IMR-90 (cell line): ENCODE measurements around the gene CALY. TPM values are rescaled to one million over a fixed set of nuclear protein-coding genes. Genes with fewer than 3 reads are reported as not detected.

Experiments used
- ATAC-seq: fragments of 200-7000 bp; cut with Tn5 transposase; 2 replicates; pipeline ENCODE4 v1.9.1; 2020; ENCODE audit warnings: low read depth, mild to moderate bottlenecking, moderate library complexity
- BruUV-seq: library from RNA; stranded (reverse); fragments of 400-500 nt; replicated peaks from 2 replicates; lab custom pipeline; 2021; lab: Mats Ljungman, UMichigan
- CTCF ChIA-PET: fragments of 300-600 bp; formaldehyde crosslinking; extraction: SDS; loops from one replicate; lab custom pipeline; 2021; ENCODE audit warnings: antibody characterized with exemption; lab: Yijun Ruan, JAX
- POLR2A ChIA-PET: fragments of 300-600 bp; sonication (Branson Sonifier 250); formaldehyde crosslinking; loops from one replicate; lab custom pipeline; 2022; ENCODE audit warnings: antibody characterized with exemption; ENCODE audit not compliant: unreplicated experiment; lab: Charles Lee
- DNase-seq: peaks from one replicate; pipeline ENCODE4 v3.0.0; 2013
- H2AFZ ChIP-seq: replicated peaks from 2 replicates; pipeline ENCODE3; 2013; ENCODE audit warnings: low read length, mild to moderate bottlenecking; ENCODE audit not compliant: poor library complexity
- H2AK5ac ChIP-seq: 2 replicates; pipeline ENCODE4 v1.6.1; 2013; ENCODE audit warnings: low read depth, low read length, inconsistent platforms
- H2AK9ac ChIP-seq: replicated peaks from 2 replicates; pipeline ENCODE3; 2013; ENCODE audit warnings: mild to moderate bottlenecking, low read depth, low read length, moderate library complexity; ENCODE audit not compliant: poor library complexity
- H2BK120ac ChIP-seq: 2 replicates; pipeline ENCODE4 v1.6.1; 2013; ENCODE audit warnings: low read depth, low read length, inconsistent platforms
- H2BK15ac ChIP-seq: 3 replicates; pipeline ENCODE4 v1.6.1; 2013; ENCODE audit warnings: low read depth, low read length, inconsistent platforms
- H2BK20ac ChIP-seq: 2 replicates; pipeline ENCODE4 v1.6.1; 2013; ENCODE audit warnings: low read depth, mild to moderate bottlenecking, inconsistent platforms, low read length, moderate library complexity
- H2BK5ac ChIP-seq: 2 replicates; pipeline ENCODE4 v1.6.1; 2013; ENCODE audit warnings: mild to moderate bottlenecking, low read depth, low read length, inconsistent platforms; ENCODE audit not compliant: poor library complexity, severe bottlenecking
- H3K14ac ChIP-seq: replicated peaks from 2 replicates; pipeline ENCODE4 v1.6.1; 2013; ENCODE audit warnings: low read depth, low read length, inconsistent platforms
- H3K18ac ChIP-seq: 2 replicates; pipeline ENCODE4 v1.6.1; 2013; ENCODE audit warnings: low read depth, low read length, control low read depth
- H3K23ac ChIP-seq: 2 replicates; pipeline ENCODE4 v1.6.1; 2013; ENCODE audit warnings: low read depth, low read length, inconsistent platforms
- H3K27ac ChIP-seq: 2 replicates; pipeline ENCODE4 v1.5.1; 2013; ENCODE audit warnings: mild to moderate bottlenecking, control low read depth, low read length; ENCODE audit not compliant: insufficient read depth
- H3K27me3 ChIP-seq: 2 replicates; pipeline ENCODE4 v1.6.1; 2013; ENCODE audit warnings: low read length; ENCODE audit not compliant: control insufficient read depth, insufficient read depth
- H3K36me3 ChIP-seq: 2 replicates; pipeline ENCODE4 v1.6.1; 2013; ENCODE audit warnings: low read length, mixed read lengths; ENCODE audit not compliant: control insufficient read depth, insufficient read depth
- H3K4ac ChIP-seq: 2 replicates; pipeline ENCODE4 v1.6.1; 2013; ENCODE audit warnings: low read depth, low read length, inconsistent platforms
- H3K4me1 ChIP-seq: 2 replicates; pipeline ENCODE4 v1.6.1; 2013; ENCODE audit warnings: low read length, mixed read lengths; ENCODE audit not compliant: control insufficient read depth, insufficient read depth
- H3K4me2 ChIP-seq: 2 replicates; pipeline ENCODE4 v1.6.1; 2013; ENCODE audit warnings: low read depth, mild to moderate bottlenecking, control low read depth, low read length, moderate library complexity
- H3K4me3 ChIP-seq: 2 replicates; pipeline ENCODE4 v1.5.1; 2013; ENCODE audit warnings: low read depth, mild to moderate bottlenecking, control low read depth, low read length, moderate library complexity; ENCODE audit not compliant: insufficient read depth
- H3K56ac ChIP-seq: 2 replicates; pipeline ENCODE4 v1.6.1; 2013; ENCODE audit warnings: low read length, inconsistent platforms; ENCODE audit not compliant: insufficient read depth; ENCODE audit errors: extremely low read depth
- H3K79me1 ChIP-seq, 2 experiments: 2 replicates each; pipeline ENCODE4 v1.6.1; 2013; ENCODE audit warnings: low read length in 2 of 2, inconsistent platforms in 1 of 2, low read depth in 1 of 2
- H3K9ac ChIP-seq: 2 replicates; pipeline ENCODE4 v1.6.1; 2013; ENCODE audit warnings: low read depth, low read length, control low read depth
- H3K9me1 ChIP-seq: 2 replicates; pipeline ENCODE4 v1.6.1; 2013; ENCODE audit warnings: low read length, inconsistent platforms; ENCODE audit not compliant: insufficient read depth
- H3K9me3 ChIP-seq: 2 replicates; pipeline ENCODE4 v1.6.1; 2013; ENCODE audit warnings: low read length; ENCODE audit not compliant: control insufficient read depth, insufficient read depth
- H4K20me1 ChIP-seq: 2 replicates; pipeline ENCODE4 v1.6.1; 2013; ENCODE audit warnings: low read length, inconsistent platforms; ENCODE audit not compliant: insufficient read depth
- H4K5ac ChIP-seq: 2 replicates; pipeline ENCODE4 v1.6.1; 2013; ENCODE audit warnings: mild to moderate bottlenecking, low read depth, low read length, control low read depth
- H4K8ac ChIP-seq, 2 experiments: 2 replicates each; pipeline ENCODE4 v1.6.1; 2013; ENCODE audit warnings: low read depth in 2 of 2, low read length in 2 of 2, control low read depth in 1 of 2, inconsistent platforms in 1 of 2
- H4K91ac ChIP-seq: 2 replicates; pipeline ENCODE4 v1.6.1; 2013; ENCODE audit warnings: low read depth, low read length, inconsistent platforms; ENCODE audit not compliant: insufficient read depth
- CHD1 ChIP-seq: IDR thresholded peaks from 2 replicates; pipeline ENCODE4 v1.6.1; 2012; ENCODE audit warnings: low read depth, low read length, improper control_type of control experiment
- WGBS, 2 experiments: methylation state at CpG; one replicate each; pipeline versions ENCODE4 v1.1.5 to v1.1.7; 2013; ENCODE audit warnings: missing lambda C conversion rate in 2 of 2; ENCODE audit not compliant: insufficient read length in 1 of 2; ENCODE audit errors: extremely low coverage in 2 of 2; 5-methylcytosine and 5-hydroxymethylcytosine counted together
- dilution Hi-C: fragments of 300-500 bp; cut with HindIII; formaldehyde crosslinking; loops from one replicate; pipeline ENCODE4 v1.14.3; 2018; ENCODE audit warnings: low sequenced_read_pairs; ENCODE audit not compliant: unreplicated experiment
- in situ Hi-C: fragments of 300-500 bp; cut with MboI; formaldehyde crosslinking; loops from 3 replicates; pipeline ENCODE4 v1.14.3; 2019; ENCODE audit warnings: low sequenced_read_pairs, inconsistent platforms, mixed read lengths
- intact Hi-C: fragments of 100-400 bp; cut with micrococcal nuclease; formaldehyde crosslinking; loops from 2 replicates; pipeline ENCODE4 v1.10.0; 2022
- polyA plus RNA-seq, 3 experiments: library from polyadenylated mRNA; depleted of rRNA; stranded (reverse); fragments of >200 nt; gene quantifications; 2 replicates each; pipeline ENCODE4 v1.2.3, GENCODE V29; 2012; ENCODE audit warnings: low replicate concordance in 1 of 3
- total RNA-seq: library from RNA; depleted of rRNA; stranded (reverse); fragments of >200 nt; gene quantifications from 2 replicates; pipeline ENCODE4 v1.2.3, GENCODE V29; 2012

The CALY gene
- total and polyA plus RNA-seq, 2 of the 4 experiments (the other 2 are of a cell fraction), result 0.34 TPM; not detected in 1

DNA sequence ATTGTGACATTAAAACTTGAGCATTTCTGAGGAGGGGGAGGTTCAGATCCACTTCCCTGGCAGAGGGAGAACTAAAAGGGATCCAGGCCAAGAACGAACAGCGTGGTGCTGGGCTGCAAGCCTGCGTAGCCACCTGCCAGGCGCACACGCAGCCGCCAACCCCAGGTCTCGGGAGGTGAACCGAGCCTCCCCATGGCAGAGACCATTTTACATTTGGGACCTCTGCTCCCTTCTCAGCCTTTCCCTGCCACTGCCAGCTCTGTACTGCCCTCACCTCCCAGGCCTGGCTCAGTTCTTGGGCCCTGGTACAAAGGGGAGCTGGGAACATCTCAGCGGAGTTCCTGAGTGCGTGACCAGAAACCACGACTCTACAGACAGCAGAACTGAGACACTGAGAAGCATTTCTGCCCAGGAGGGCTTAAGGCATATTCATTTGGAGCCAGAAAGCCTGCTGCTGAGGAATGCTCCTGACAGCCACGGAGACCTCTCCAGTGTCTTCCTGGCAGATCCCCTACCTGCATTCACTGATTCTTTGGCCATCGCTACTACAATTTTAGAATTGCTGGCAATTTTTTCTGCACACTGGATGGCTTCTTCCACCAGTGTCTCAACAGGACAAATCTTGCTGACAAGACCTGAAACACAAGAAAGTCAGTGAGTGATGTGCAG, 28.9 kb upstream of the CALY start:
- H3K4me3 ChIP-seq, result no peak overlapping the region
- H3K9me3 ChIP-seq, result no peaks in the 10 kb centered on the region
- ChIA-PET POLR2A (no interaction called here), CTCF (no interaction called here)
- ATAC-seq, result no peak
- no peak overlapping the region for H3K4ac ChIP-seq
- no peak overlapping the region for H3K4me2 ChIP-seq
- WGBS, 2 experiments, result 89% methylated on average over 13 of the region's 13 CpGs; no CpG with 5 or more reads in 1 of the 2 experiments
- H3K18ac ChIP-seq, result no peak overlapping the region
- no peak overlapping the region for H2BK20ac ChIP-seq
- intact Hi-C loops (no loop called here), in situ Hi-C loops (no loop called here), dilution Hi-C loops (no loop called here)
- no peaks in the 10 kb centered on the region for H3K79me1 ChIP-seq
- no peak overlapping the region for H4K8ac ChIP-seq
- no peaks in the 10 kb centered on the region for H3K4me1 ChIP-seq
- no TSS peak for BruUV-seq
- no peak overlapping the region for H4K91ac ChIP-seq
- H2AFZ ChIP-seq, result no peak overlapping the region
- H3K27ac ChIP-seq, result no peak overlapping the region
- H2BK5ac ChIP-seq, result no peak overlapping the region
- H3K9ac ChIP-seq, result no peak overlapping the region
- H4K20me1 ChIP-seq, result no peaks in the 10 kb centered on the region
- H3K27me3 ChIP-seq, result no peaks in the 10 kb centered on the region
- no peaks in the 10 kb centered on the region; the same call in 1 of the 2 replicates for H3K9me1 ChIP-seq
- no peak overlapping the region for H2AK5ac ChIP-seq
- no peak for TF ChIP-seq CHD1
- no peak overlapping the region for H4K5ac ChIP-seq
- peaks cover 59% of the 10 kb centered on the region for H3K36me3 ChIP-seq
- no peak for DNase-seq
- no peak overlapping the region for H3K14ac ChIP-seq
- no peak overlapping the region for H3K23ac ChIP-seq
- H3K56ac ChIP-seq, result no peak overlapping the region
- no peak overlapping the region for H2BK120ac ChIP-seq
- no peak overlapping the region for H2AK9ac ChIP-seq
- no peak overlapping the region for H2BK15ac ChIP-seq
